Measurements from ENCODE around the gene NNT. TPM values are rescaled to one million over a fixed set of nuclear protein-coding genes. Genes with fewer than 3 reads are reported as not detected.
"Not testable (repeated sequence)": the region's sequence is repeated elsewhere in the genome, so short reads cannot be mapped to it uniquely, and the experiment has no call there.

Gene NNT
- total RNA-seq, 1 experiment from 2014 or later = 42.8 TPM

- DNase-seq (ENCODE audit: low spot score) = no peak
Observed at GRCh38 chr5:43664501-43665040, 61.6 kb downstream of the NNT start.

GRCh38 chr5:43665749-43666148 is 62.8 kb downstream of the NNT start:
- not testable (repeated sequence) for DNase-seq (ENCODE audit: low spot score)

GRCh38 chr5:43666728-43667127 is 63.7 kb downstream of the NNT start:
- DNase-seq (ENCODE audit: low spot score) = not testable (repeated sequence)

GRCh38 chr5:43667379-43667778 is 64.4 kb downstream of the NNT start:
- DNase-seq (ENCODE audit: low spot score) = not testable (repeated sequence)

GRCh38 chr5:43674536-43674935 is 71.6 kb downstream of the NNT start:
- no peak for DNase-seq (ENCODE audit: low spot score)

- no peak for DNase-seq (ENCODE audit: low spot score)
Observed at GRCh38 chr5:43675357-43675756, 72.4 kb downstream of the NNT start.

- peak; percentile 41 for DNase-seq (ENCODE audit: low spot score)
Observed at GRCh38 chr5:43676083-43676840, 73.3 kb downstream of the NNT start.

- DNase-seq (ENCODE audit: low spot score) = no peak
Observed at GRCh38 chr5:43677253-43677652, 74.3 kb downstream of the NNT start.

- DNase-seq (ENCODE audit: low spot score) = no peak
Observed at GRCh38 chr5:43679214-43679613, 76.2 kb downstream of the NNT start.

GRCh38 chr5:43680286-43680685 is 77.3 kb downstream of the NNT start:
- no peak for DNase-seq (ENCODE audit: low spot score)

- DNase-seq (ENCODE audit: low spot score) = no peak
Observed at GRCh38 chr5:43683884-43684471, 81.0 kb downstream of the NNT start.

GRCh38 chr5:43685252-43685950 is 82.4 kb downstream of the NNT start:
- no peak for DNase-seq (ENCODE audit: low spot score)

- no peak for DNase-seq (ENCODE audit: low spot score)
Observed at GRCh38 chr5:43687275-43687674, 84.3 kb downstream of the NNT start.

- no peak for DNase-seq (ENCODE audit: low spot score)
Observed at GRCh38 chr5:43691275-43691674, 88.3 kb downstream of the NNT start.

- no peak for DNase-seq (ENCODE audit: low spot score)
Observed at GRCh38 chr5:43691893-43692292, 88.9 kb downstream of the NNT start.

GRCh38 chr5:43693411-43693810 is 90.4 kb downstream of the NNT start:
- DNase-seq (ENCODE audit: low spot score) = no peak

GRCh38 chr5:43694027-43694426 is 91.0 kb downstream of the NNT start:
- DNase-seq (ENCODE audit: low spot score) = no peak

- not testable (repeated sequence) for DNase-seq (ENCODE audit: low spot score)
Observed at GRCh38 chr5:43696444-43696843, 93.5 kb downstream of the NNT start.

GRCh38 chr5:43699910-43700309 is 96.9 kb downstream of the NNT start:
- no peak for DNase-seq (ENCODE audit: low spot score)

- no peak for DNase-seq (ENCODE audit: low spot score)
Observed at GRCh38 chr5:43700601-43701000, 97.6 kb downstream of the NNT start.

- DNase-seq (ENCODE audit: low spot score) = no peak
Observed at GRCh38 chr5:43701227-43701626, 98.2 kb downstream of the NNT start.

- DNase-seq (ENCODE audit: low spot score) = no peak
Observed at GRCh38 chr5:43702293-43702692, 99.3 kb downstream of the NNT start.

GRCh38 chr5:43702815-43703214 is 99.8 kb downstream of the NNT start:
- no peak for DNase-seq (ENCODE audit: low spot score)

All from A172 (cell line).